NT2/D1 (cell line): ENCODE data around the gene TRABD2B.

Source experiments
- SUZ12 ChIP-seq: IDR thresholded peaks from 2 replicates; pipeline ENCODE4 v1.6.1; 2011; ENCODE audit not compliant: insufficient read length, insufficient read depth; ENCODE audit errors: extremely low read depth
- YY1 ChIP-seq: IDR thresholded peaks from 2 replicates; pipeline ENCODE4 v1.6.1; 2011; ENCODE audit not compliant: insufficient read length, insufficient read depth
- ZNF274 ChIP-seq: IDR thresholded peaks from 2 replicates; pipeline ENCODE4 v1.6.1; 2011; ENCODE audit warnings: mild to moderate bottlenecking, low read depth, low read length

DNA sequence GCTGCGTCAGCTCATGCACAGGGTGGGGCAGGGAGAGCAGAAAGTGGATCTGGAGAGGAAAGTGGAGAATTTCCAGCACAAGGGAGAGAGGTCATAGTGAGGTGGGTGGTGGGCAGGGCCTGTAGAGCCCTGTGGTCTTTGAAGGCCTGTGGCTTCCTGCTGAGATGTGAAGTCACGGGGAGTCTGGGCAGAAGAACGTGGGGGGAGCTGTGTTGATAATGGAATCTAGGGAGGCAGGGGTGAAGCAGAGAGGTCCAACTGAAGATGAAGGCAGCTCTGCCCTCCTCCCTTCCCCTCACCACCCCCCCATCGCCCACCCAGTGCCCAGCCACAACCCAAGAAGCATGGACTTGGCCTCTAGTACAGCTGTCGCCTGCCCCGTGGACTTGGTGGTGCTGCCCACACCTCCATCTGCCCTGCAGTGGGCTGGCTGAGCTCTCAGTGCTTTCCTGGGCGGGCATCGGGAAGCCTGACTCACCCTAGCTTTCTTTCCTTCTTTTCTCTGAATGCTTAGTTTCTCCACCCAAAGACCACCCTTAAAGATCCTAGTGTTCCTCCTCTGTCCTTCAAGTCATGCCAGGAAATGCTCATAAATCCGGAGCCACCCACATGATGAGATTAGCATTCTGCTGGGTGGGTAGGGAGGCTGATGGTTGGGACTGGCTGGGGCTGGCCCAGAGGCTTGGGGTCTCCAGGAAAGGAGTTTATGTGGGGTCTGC lies 186.1 kb downstream of the TRABD2B start:
- TF ChIP-seq ZNF274, result no peak
- no peak for TF ChIP-seq SUZ12
- no peak for TF ChIP-seq YY1
